RCC 7860 (cell line): ENCODE data around the gene MAG.

Experiments used
- DNase-seq: peaks from one replicate; pipeline ENCODE4 v3.0.0-alpha.2; 2015; ENCODE audit warnings: low spot score
- FAIRE-seq: peaks from 2 replicates; lab custom pipeline; 2012; peaks lifted over from hg19 to GRCh38; lab: Jason Lieb, UNC

The MAG gene

GRCh38 chr19:35264268-35265125, 27.5 kb upstream of the MAG start:
- FAIRE-seq: no peak
- no peak for DNase-seq

DNA sequence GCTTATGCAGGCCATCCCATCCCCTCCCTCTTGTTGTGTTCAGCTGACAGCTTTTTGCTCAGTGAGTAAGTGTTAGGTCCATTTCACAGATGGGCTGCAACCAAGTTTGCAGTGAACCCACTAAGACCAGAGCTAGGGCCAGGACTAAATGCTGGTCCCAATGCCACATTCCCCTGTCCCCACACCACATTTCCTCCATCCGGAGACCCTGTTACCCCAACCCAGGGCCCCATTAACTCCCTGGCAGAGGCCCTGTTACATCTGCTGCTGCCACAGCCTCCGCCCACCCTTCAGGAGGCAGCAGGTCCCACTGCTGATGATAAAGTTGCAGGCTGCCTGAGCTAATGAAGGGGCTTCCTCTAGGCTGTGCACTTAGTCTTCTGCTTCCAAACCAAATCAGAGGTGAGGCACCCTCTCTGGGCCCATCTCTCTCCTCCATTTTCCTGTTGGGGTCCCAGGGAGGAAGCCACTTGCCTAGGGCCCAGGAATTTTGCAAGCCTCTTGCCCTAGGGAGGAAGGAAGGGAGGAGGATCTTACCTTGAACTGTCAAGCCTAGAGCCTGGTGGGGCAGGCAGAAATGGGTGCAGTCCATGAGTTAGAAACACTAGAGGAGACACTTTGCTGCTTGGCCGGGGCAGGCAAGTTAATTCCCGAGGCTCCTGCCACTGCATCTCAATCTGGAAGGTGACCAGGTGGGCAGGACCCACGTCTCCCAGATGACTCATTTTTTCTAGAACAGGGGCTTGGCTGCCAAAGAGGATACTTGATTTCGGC, 26.6 kb upstream of the MAG start:
- DNase-seq (no peak), FAIRE-seq (no peak)

DNA sequence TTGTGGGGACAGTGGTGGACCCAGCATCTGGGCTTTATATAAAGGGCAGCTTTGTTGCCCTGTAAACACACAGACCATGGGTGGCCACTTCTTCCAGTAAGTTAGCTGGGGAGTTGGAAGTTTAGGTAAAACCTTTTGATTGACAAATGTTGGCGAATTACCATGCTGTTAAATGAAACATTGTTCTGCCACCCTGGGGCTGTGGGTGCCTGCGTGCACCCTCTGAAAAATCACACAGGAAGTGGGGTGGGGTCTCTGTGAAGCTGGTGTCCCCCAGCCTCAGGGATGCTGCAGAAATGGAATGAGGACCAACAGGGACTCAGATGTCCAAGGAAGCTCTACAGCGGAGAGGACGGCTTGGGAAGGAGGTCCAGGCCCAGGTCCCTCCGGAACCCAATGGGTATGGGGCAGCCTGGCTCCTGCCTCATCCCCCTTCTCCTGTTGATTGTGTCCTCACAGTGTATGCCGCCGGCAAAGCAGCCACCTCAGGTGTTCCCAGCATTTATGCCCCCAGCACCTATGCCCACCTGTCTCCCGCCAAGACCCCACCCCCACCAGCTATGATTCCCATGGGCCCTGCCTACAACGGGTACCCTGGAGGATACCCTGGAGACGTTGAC, 26.0 kb upstream of the MAG start:
- DNase-seq (no peak), FAIRE-seq (no peak)

- FAIRE-seq (no peak), DNase-seq (no peak)
Observed at GRCh38 chr19:35266520-35267352, 25.2 kb upstream of the MAG start.

- no peak for DNase-seq
Observed at GRCh38 chr19:35267353-35267817, 24.6 kb upstream of the MAG start.

GRCh38 chr19:35267818-35268535, 24.0 kb upstream of the MAG start:
- DNase-seq: peak; percentile 27
- FAIRE-seq: no peak

More at GRCh38 chr19:35267353-35267817, 24.6 kb upstream of the MAG start:
- no peak for FAIRE-seq

- no peak for FAIRE-seq
- peak; percentile 42 for DNase-seq
Observed at GRCh38 chr19:35268536-35269437, 23.2 kb upstream of the MAG start, which contains the start of gene USF2. Gene USF2, plus strand, starts transcription at chr19:35268962. Its CDS starts 140 bp downstream, at chr19:35269102.

DNA sequence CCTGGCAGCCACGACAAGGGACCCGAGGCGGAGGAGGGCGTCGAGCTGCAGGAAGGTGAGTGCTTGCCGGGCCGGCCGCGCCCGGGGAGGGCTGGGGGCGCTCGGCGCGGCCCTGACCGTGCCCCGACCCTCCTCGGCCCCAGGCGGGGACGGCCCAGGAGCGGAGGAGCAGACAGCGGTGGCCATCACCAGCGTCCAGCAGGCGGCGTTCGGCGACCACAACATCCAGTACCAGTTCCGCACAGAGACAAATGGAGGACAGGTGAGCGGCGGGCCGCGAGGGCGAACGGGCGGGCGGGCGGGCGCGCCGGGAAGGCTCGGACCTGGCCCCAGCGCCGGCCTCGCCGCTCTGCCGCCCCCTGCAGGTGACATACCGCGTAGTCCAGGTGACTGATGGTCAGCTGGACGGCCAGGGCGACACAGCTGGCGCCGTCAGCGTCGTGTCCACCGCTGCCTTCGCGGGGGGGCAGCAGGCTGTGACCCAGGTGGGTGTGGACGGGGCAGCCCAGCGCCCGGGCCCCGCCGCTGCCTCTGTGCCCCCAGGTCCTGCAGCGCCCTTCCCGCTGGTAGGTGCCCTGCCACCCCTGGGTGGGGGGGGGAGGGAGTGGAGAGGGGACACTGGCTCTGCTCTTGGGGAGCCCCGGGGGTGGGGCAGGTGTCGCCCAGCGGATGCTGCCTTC, 22.4 kb upstream of the MAG start:
- FAIRE-seq: no peak
- DNase-seq: peak; percentile 80

- no peak for DNase-seq
- FAIRE-seq: no peak
Observed at GRCh38 chr19:35270381-35270811, 21.6 kb upstream of the MAG start.

- no peak for FAIRE-seq
- no peak for DNase-seq
Observed at GRCh38 chr19:35271546-35271945, 20.4 kb upstream of the MAG start.

DNA sequence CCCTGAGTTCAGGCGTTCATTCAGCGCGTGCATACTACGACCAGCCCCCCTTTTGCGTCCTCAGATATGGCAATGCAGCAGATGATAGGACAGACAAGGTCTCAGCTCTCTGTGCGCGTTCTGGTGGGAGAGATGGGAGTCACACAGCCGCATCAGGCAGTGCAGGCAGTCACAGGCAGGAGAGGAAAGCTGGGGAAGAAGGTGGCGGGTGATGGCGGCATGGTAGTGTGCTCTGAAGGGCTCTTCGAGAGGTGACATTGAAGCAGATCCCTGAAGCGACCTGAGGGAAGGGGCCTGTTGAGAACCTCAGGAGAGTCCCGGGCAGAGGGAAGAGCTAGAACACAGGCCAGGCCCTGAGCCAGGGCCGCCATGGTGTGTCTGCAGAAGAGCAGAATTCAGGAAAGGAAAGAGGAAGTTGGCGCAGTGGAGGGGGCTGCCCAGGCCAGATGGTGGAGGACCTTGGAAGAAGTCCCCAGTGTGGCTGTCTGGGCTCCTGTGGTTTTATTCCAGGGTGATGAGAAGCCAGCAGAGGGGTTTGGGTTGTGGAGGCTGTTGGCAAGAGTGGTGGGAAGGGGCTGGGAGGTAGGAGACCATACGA, 19.7 kb upstream of the MAG start:
- FAIRE-seq (no peak), DNase-seq (no peak)

DNA sequence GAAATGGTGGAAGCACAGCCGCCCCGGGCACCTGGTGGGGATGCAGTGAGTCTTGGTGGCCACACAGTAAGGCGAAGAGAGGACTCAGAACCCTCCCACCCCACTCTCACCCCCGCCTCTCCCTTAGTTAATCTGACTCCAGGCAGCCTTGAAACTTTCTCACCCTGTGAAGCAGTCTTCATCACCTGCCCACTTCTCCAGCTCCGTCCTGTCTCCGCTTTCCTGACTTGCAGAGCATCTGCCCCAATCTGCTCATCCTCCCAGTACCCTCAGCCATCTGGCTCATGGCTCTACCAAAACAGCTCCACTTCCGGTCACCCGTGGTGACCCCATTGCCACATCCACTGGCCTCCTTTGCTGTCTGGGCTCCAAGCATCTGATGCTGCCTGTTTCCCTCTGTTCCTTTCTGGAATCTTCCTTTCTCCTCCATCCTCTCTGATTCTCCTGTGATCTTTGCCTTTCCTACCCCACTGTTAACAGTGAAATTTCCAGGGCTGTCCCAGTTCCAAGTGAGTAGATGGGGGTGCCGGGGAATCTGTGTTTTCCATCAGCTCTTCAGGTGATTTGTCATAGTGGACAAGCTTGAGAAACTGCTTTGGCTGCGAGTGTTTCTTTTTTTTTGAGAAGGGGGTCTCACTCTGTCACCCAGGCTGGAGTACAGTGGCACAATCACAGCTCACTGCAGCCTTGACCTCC, 18.9 kb upstream of the MAG start:
- no peak for FAIRE-seq

DNA sequence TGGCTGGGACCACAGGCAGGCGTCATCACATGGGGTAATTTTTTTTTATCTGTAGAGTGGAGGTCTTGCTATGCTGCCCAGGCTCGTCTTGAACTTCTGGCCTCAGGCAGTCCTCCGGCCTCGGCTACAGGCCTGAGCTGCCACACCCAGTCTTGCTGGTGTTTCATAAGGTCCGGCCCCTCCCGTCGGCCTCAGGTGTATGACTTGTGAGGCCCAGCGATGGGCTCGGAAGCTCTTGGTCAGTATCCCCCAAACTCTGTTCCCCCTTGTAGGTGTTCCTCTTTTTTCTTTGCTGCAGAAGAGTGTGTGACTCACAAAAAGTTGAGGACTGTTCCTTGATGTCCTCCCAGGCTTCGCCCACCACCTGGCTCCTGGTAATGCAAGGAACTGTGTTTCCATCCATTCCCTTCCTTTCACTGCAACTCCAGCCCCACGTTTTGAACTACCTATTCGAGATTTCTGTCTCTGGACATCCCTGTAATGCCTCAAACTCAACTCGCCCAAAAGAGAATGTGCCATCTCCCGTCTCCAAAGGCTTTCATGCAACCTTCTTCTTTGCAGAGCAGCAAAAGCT, 18.2 kb upstream of the MAG start:
- DNase-seq (no peak), FAIRE-seq (no peak)

More for the DNA sequence above, 18.9 kb upstream of the MAG start:
- no peak for DNase-seq

DNA sequence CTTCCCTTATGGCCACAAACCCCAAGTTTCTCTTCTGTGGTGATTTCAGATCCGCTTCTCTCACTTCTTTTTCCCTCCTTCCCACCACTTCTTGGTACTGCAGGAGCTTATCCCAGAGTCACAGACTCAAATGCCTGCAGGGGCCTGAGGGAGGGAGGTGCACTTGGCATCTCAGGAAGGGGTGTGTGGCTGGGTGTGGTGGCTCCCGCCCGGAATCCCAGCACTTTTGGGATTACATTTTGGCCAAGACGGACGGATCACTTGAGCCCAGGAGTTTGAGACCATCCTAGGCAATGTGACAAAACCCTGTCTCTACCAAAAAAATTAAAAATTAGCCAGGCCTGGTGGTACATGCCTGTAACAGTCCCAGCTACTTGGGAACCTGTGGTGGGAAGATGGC, 17.6 kb upstream of the MAG start:
- DNase-seq: no peak
- no peak for FAIRE-seq

GRCh38 chr19:35276706-35277281, 15.2 kb upstream of the MAG start:
- DNase-seq (no peak), FAIRE-seq (no peak)

DNA sequence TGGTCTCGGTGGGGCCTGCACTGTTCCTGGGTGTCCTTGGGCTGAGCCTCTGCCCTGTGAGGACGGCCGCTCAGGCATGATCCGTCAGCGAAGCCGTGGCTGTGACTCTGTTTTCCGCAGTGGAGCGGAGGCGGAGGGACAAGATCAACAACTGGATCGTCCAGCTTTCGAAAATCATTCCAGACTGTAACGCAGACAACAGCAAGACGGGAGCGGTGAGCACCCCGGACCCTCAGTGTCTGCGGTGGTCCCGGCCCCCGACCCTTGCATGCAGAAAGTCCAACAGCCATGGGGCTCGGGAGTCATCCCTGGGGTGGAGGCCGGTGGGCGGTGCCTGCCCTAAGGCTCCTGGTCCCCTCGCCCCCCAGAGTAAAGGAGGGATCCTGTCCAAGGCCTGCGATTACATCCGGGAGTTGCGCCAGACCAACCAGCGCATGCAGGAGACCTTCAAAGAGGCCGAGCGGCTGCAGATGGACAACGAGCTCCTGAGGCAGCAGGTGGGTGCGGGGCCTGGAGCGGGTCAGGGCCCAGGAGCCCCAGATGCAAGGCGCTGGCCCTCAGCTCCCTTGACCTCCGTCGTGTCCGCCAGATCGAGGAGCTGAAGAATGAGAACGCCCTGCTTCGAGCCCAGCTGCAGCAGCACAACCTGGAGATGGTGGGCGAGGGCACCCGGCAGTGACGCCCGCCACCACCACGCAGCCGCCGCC, 13.2 kb upstream of the MAG start:
- no peak for DNase-seq
- FAIRE-seq: no peak
